Heart left ventricle (tissue), 16 donors: ENCODE measurements around the gene CHCHD3. TPM values are rescaled to one million over a fixed set of nuclear protein-coding genes. Genes with fewer than 3 reads are reported as not detected.

ENCODE experiments used
- ATAC-seq, 4 donors: fragments of 200-7000 bp; cut with Tn5 transposase; one replicate each; pipeline ENCODE4 v1.9.1; 2020 to 2022; ENCODE audit warnings: moderate library complexity in 4 of 4, mild to moderate bottlenecking in 3 of 4, moderate number of reproducible peaks in 1 of 4
- DNase-seq, 5 donors: peaks; one replicate each; pipeline ENCODE4 v3.0.0-alpha.2; 2020
- H3K27ac ChIP-seq, 12 donors: fragments of 200-600 bp; sonication (generic) in 4 of 12; one replicate each; pipeline versions ENCODE4 v1.5.0 to v1.8.0; 2016 to 2022; ENCODE audit warnings: mild to moderate bottlenecking in 2 of 12
- H3K27me3 ChIP-seq, 9 donors: fragments of 200-600 bp; sonication (generic) in 2 of 9; one replicate each; pipeline versions ENCODE4 v1.5.1 to v1.8.0; 2016 to 2022; ENCODE audit warnings: mild to moderate bottlenecking in 3 of 9
- H3K36me3 ChIP-seq, 9 donors: fragments of 200-600 bp; sonication (generic) in 2 of 9; one replicate each; pipeline versions ENCODE4 v1.5.0 to v1.8.0; 2018 to 2022; ENCODE audit warnings: mild to moderate bottlenecking in 2 of 9
- H3K4me1 ChIP-seq, 12 donors: fragments of 200-600 bp; sonication (generic) in 4 of 12; one replicate each; pipeline versions ENCODE4 v1.5.0 to v1.8.0; 2016 to 2022; ENCODE audit warnings: mild to moderate bottlenecking in 3 of 12
- H3K4me3 ChIP-seq, 12 donors: fragments of 200-600 bp; sonication (generic) in 4 of 12; one replicate each; pipeline versions ENCODE4 v1.5.0 to v1.8.0; 2017 to 2022; ENCODE audit warnings: mild to moderate bottlenecking in 9 of 12, moderate library complexity in 4 of 12
- H3K9me3 ChIP-seq, 12 donors: fragments of 200-600 bp; sonication (generic) in 4 of 12; one replicate each; pipeline versions ENCODE4 v1.5.0 to v1.8.0; 2016 to 2022; ENCODE audit warnings: mild to moderate bottlenecking in 1 of 12
- CTCF ChIP-seq, 12 donors: fragments of 200-600 bp; sonication (generic) in 4 of 12; IDR thresholded peaks; one replicate each; pipeline versions ENCODE4 v1.5.0 to v1.8.0; 2018 to 2022; ENCODE audit warnings: antibody characterized with exemption in 12 of 12, mild to moderate bottlenecking in 5 of 12
- POLR2A ChIP-seq, 2 donors: fragments of 450-650 bp; IDR thresholded peaks; one replicate each; pipeline ENCODE4 v1.6.1; 2017; ENCODE audit warnings: antibody characterized with exemption in 2 of 2, mild to moderate bottlenecking in 2 of 2, moderate library complexity in 2 of 2
- WGBS, 4 donors: extraction: QIAGEN DNeasy Blood & Tissue Kit in 2 of 4; methylation state at CpG; one replicate each; pipeline versions ENCODE4 v1.1.5 to v1.1.7; 2013 to 2018; 5-methylcytosine and 5-hydroxymethylcytosine counted together
- intact Hi-C, 10 donors: fragments of 100-400 bp; cut with DNase I; formaldehyde crosslinking; loops; one replicate each; pipeline versions ENCODE4 v1.11.1 to v1.14.2; 2022
- polyA plus RNA-seq, 2 donors: library from polyadenylated mRNA; stranded (reverse); fragments of 200-250 nt; gene quantifications; one replicate each; pipeline ENCODE4 v1.2.3, GENCODE V29; 2013
- total RNA-seq, 9 donors: library from RNA; depleted of rRNA in 2 of 9; stranded (reverse); fragments of >200 nt in 2 of 9; fragmentation: NEBNext Ultra II Directional in 3 of 9; extraction: Animal tissue kit (Norgen Biotek cat#: 25700) in 3 of 9; gene quantifications; one replicate each; pipeline versions ENCODE4 v1.1.0 to v1.2.4, GENCODE V29; 2016 to 2023
- donor health status: ischemic (EF 13 %, LVEDD 7.1; RV severe dilation, severe dysfunction).
- donor health status: healthy with polysubstance abuse.
- donor health status: DM: no; HTN: yes; CAD: no.
- donor health status: DM: no; HTN: no; CAD: no.
- donor health status: ischemic (EF 25% LVEDD 6.9; RV normal size, moderate dysfunction).
- donor health status: ischemic (EF 25% LVEDD 5.7; RV mildly dilated, moderate dysfunction).
- donor health status: healthy.
- donor health status: DM: yes; HTN: yes; CAD: no.
- donor health status: ischemic (EF 35%, LVEDD 5.7; RV mildly dilated, moderate dysfunction).
- donor health status: nonischemic (EF 11% LVEDD 7.7; RV severe dilation, severe dysfunction).
- donor health status: DM: yes; HTN: yes; CAD: no.
- donor health status: PGD.
- donor health status: ischemic (EF 29% LVEDD 5.4; RV normal size, mild dysfunction).
- donor health status: nonischemic (EF 23%, LVEDD 6.1; RV moderate dilation, normal function).

The CHCHD3 gene
- total and polyA plus RNA-seq, 11 donors = 92.9 to 197 (median 176) TPM

- Histone ChIP-seq H3K27ac (peak overlapping the region in 1 of 12 donors; percentile 2), H3K4me3 (no peak overlapping the region), H3K27me3 (no peaks in the 10 kb centered on the region), H3K9me3 (no peaks in the 10 kb centered on the region), H3K4me1 (peaks cover 3 to 72% (median 46%) of the 10 kb centered on the region in 12 donors), H3K36me3 (no peaks in the 10 kb centered on the region)
- intact Hi-C loops = no loop called here
- TF ChIP-seq CTCF (IDR thresholded peaks at IDR 0.05) (no peak), POLR2A (IDR thresholded peaks at IDR 0.05) (no peak)
- DNase-seq (no peak), ATAC-seq (peak in 1 of 4 donors; percentile 23)
- WGBS, 4 donors = 75 to 80% (median 78%) methylated on average over 4 of the region's 4 CpGs
Observed at GRCh38 chr7:133056370-133057238, 25.3 kb downstream of the CHCHD3 start.

- TF ChIP-seq POLR2A (IDR thresholded peaks at IDR 0.05) (no peak), CTCF (IDR thresholded peaks at IDR 0.05) (no peak)
- no peak for ATAC-seq
Observed at GRCh38 chr7:133054162-133054840, 27.6 kb downstream of the CHCHD3 start.

GRCh38 chr7:133053321-133053891 is 28.5 kb downstream of the CHCHD3 start:
- no peak for TF ChIP-seq CTCF (IDR thresholded peaks at IDR 0.05)
- no peak for TF ChIP-seq POLR2A (IDR thresholded peaks at IDR 0.05)
- Histone ChIP-seq H3K27ac (peak overlapping the region in 11 of 12 donors; percentile 24 to 80 (median 70)), H3K9me3 (no peaks in the 10 kb centered on the region), H3K4me3 (peak overlapping the region in 1 of 12 donors; percentile 15), H3K4me1 (peaks cover 3 to 64% (median 50%) of the 10 kb centered on the region in 12 donors), H3K27me3 (no peaks in the 10 kb centered on the region), H3K36me3 (no peaks in the 10 kb centered on the region)
- ATAC-seq (peak; percentile 84 to 92 (median 89)), DNase-seq (peak in 3 of 5 donors; percentile 34 to 45 (median 39))
- WGBS, 4 donors = 33 to 38% (median 37%) methylated on average over 4 of the region's 4 CpGs
- intact Hi-C loops = no loop called here

More at GRCh38 chr7:133054162-133054840, 27.6 kb downstream of the CHCHD3 start:
- no peaks in the 10 kb centered on the region for H3K9me3 ChIP-seq
- peak overlapping the region in 7 of 12 donors; percentile 11 to 80 (median 72) for H3K27ac ChIP-seq
- WGBS, 4 donors = 52 to 55% (median 53%) methylated on average over 2 of the region's 2 CpGs
- H3K27me3 ChIP-seq = no peaks in the 10 kb centered on the region
- no peaks in the 10 kb centered on the region for H3K36me3 ChIP-seq
- peaks cover 3 to 67% (median 49%) of the 10 kb centered on the region in 12 donors for H3K4me1 ChIP-seq
- DNase-seq = no peak
- H3K4me3 ChIP-seq = no peak overlapping the region
- intact Hi-C loops = no loop called here

GRCh38 chr7:133052826-133053225 is 29.1 kb downstream of the CHCHD3 start:
- DNase-seq (no peak), ATAC-seq (no peak)
- H3K27me3 ChIP-seq = no peaks in the 10 kb centered on the region
- peak overlapping the region in 11 of 12 donors; percentile 24 to 80 (median 70) for H3K27ac ChIP-seq
- H3K36me3 ChIP-seq = no peaks in the 10 kb centered on the region
- TF ChIP-seq CTCF (IDR thresholded peaks at IDR 0.05) (no peak), POLR2A (IDR thresholded peaks at IDR 0.05) (no peak)
- peak overlapping the region in 1 of 12 donors; percentile 15 for H3K4me3 ChIP-seq
- intact Hi-C loops = no loop called here
- peaks cover 3 to 64% (median 50%) of the 10 kb centered on the region in 12 donors for H3K4me1 ChIP-seq
- H3K9me3 ChIP-seq = no peaks in the 10 kb centered on the region
- 51 to 61% (median 59%) methylated on average over 2 of the region's 2 CpGs for WGBS, 4 donors
